Stimulated activated CD4-positive, alpha-beta T cell treated with anti-CD3 and anti-CD28 coated beads, Interleukin-4, amount 100 ng/mL, for 24 hours (primary cell): Measurements from ENCODE around the gene C9orf153.

ENCODE experiments used
- DNase-seq: peaks from one replicate; pipeline ENCODE4 v3.0.0-alpha.2; 2020

Gene C9orf153

DNA sequence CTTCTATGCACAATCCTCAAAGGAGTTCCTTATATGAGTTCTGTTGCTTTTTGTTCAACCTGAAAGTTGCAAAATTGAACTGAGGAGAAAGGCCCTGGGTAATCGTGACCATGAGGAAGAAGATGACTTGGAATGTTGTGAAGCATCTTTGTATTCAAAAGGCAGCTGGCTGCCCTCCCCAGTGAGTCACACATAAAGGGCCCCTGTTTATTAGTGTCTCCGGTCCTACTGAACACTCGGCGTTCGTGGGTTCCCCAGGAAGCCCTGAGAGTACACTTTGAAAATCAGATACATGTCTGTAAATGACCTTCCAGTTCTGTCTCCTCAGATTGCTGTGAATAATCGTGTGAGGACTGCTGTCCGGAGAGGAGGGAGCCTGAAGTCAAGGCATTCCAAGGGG lies 73.6 kb downstream of the C9orf153 start:
- no peak for DNase-seq

- DNase-seq: no peak
Measured at GRCh38 chr9:86184138-86184524, 75.3 kb downstream of the C9orf153 start.

DNA sequence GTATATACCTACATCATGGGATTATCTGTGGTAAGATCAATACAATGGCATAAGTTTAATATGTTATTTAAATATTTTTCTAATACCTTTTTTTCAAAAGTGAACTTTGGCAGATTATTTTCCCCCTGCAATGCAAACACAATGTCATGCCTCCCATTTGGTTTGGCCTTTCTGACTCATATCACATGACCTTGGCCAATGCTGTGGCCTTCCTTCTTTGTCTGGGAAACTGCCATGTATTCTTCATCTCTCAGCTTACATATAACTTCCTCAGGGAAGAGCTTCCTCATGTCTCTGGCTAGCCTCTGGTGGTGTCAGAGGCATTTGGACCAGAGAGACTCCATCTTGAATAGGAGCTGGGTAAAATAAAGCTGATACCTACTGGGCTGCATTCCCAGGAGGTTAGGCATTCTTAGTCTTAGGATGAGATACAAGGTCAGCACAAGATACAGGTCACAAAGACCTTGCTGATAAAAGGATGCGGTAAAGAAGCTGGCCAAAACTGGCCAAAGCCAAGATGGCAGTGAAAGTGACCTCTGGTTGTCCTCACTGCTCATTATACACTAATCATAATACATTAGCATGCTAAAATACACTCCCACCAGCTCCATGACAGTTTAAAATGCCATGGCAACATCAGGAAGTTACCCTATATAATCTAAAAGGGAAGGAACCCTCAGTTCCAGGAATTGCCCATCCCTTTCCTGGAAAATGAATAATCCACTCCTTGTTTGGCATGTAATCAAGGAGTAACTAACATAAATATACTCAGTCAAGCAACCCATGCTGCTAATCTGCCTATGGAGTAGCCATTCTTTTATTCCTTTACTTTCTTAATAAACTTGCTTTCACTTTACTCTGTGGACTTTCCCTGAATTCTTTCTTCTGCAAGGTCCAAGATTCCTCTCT lies 76.0 kb downstream of the C9orf153 start:
- no peak for DNase-seq

- DNase-seq: no peak
Measured at GRCh38 chr9:86181379-86182315, 77.8 kb downstream of the C9orf153 start.

DNA sequence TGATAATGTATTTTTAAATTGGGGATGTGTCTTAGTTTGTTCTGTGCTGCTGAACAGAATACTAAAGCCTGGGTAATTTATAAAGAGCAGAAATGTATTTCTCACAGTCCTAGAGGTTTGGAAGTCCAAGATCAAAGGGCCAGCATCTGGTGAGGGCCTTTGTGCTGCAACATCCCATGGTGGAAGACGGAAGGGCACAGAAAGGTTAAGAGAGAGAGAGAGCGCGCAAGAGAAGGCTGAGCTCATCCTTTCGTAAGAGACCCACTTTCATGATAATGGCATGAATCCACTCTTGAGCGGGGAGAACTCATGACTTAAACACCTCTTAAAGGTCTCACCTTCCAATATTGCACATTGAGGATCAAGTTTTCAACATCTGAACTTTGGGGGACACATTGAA lies 81.0 kb downstream of the C9orf153 start:
- no peak for DNase-seq

DNA sequence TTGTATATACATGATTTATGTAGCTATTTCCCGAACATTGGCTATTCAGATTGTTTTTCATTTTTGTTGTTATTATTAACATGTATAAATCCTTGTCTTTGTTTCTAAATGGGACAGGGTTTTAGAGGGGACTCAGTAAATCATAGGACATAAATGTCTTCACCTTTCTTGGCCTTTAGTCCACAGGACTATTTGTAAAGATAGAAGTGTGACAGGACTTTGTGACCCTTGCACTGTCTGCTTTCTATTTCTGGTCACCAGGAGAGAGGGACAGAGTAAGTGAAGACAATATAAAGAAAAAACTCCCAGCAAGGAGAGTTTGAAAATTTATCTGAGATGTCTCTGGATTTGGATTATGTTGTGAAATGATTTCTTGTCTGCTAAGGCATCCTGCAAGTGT lies 81.5 kb downstream of the C9orf153 start:
- no peak for DNase-seq

- no peak for DNase-seq
Measured at GRCh38 chr9:86176468-86176867, 83.0 kb downstream of the C9orf153 start.

GRCh38 chr9:86175743-86176456 lies 83.6 kb downstream of the C9orf153 start:
- DNase-seq: no peak

DNA sequence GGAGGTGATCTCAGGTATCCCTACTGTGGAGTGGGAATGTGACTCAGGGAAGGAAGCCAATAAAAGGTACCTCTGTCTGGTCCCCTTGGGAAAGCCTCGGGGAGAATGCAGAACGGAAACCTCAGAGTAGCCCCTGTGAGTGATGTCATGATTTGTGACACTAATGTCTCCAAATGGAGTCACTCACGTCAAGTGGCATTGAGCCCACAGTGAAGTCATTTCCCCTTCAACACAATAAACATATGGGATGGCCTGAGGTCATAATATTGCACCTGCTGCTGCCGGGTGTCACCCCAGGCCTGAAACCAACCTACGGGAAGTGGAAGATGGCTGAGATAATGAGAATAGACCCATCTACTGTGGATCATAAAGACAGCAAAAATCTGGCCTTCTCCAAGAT lies 84.2 kb downstream of the C9orf153 start:
- DNase-seq: no peak
